Activated naive CD4-positive, alpha-beta T cell treated with anti-CD3 and anti-CD28 coated beads, Interleukin-2, amount 10 ng/mL, durations not matched to agents 7 days and 5 days (primary cell): ENCODE measurements around the gene NFATC3.
"Not testable (repeated sequence)": the region's sequence is repeated elsewhere in the genome, so short reads cannot be mapped to it uniquely, and the experiment has no call there.

ENCODE experiments used
- CTCF ChIA-PET: fragments of 350-600 bp; sonication (Branson Sonifier 250); formaldehyde crosslinking; loops from one replicate; lab custom pipeline; 2021; ENCODE audit warnings: antibody characterized with exemption; lab: Charles Lee
- DNase-seq: peaks from one replicate; pipeline ENCODE4 v3.0.0-alpha.2; 2020
- H3K27ac Mint-ChIP-seq: one replicate; pipeline ENCODE4 v1.8.0; 2021; ENCODE audit warnings: mild to moderate bottlenecking, moderate library complexity, mixed read lengths
- H3K27me3 Mint-ChIP-seq: one replicate; pipeline ENCODE4 v1.8.0; 2021; ENCODE audit warnings: mild to moderate bottlenecking, mixed read lengths
- H3K36me3 Mint-ChIP-seq: one replicate; pipeline ENCODE4 v1.8.0; 2021; ENCODE audit warnings: mixed read lengths
- H3K4me1 Mint-ChIP-seq: one replicate; pipeline ENCODE4 v1.8.0; 2021; ENCODE audit warnings: mixed read lengths
- H3K4me3 Mint-ChIP-seq: one replicate; pipeline ENCODE4 v1.8.0; 2021; ENCODE audit warnings: mild to moderate bottlenecking, moderate library complexity, mixed read lengths
- H3K9me3 Mint-ChIP-seq: one replicate; pipeline ENCODE4 v1.8.0; 2021; ENCODE audit warnings: mixed read lengths

NFATC3 gene

GRCh38 chr16:68128577-68129305 lies 43.6 kb downstream of the NFATC3 start:
- Mint-ChIP-seq H3K9me3 (no peaks in the 10 kb centered on the region), H3K4me3 (no peak overlapping the region), H3K27me3 (no peaks in the 10 kb centered on the region), H3K27ac (no peak overlapping the region), H3K36me3 (peaks cover 39% of the 10 kb centered on the region), H3K4me1 (peaks cover 39% of the 10 kb centered on the region)
- DNase-seq, result no peak
- CTCF ChIA-PET, result interaction anchor here (1.0 kb wide), 1 partner anchor 200 kb away, joined by 3 read pairs; no protein-coding TSS in a partner anchor

DNA sequence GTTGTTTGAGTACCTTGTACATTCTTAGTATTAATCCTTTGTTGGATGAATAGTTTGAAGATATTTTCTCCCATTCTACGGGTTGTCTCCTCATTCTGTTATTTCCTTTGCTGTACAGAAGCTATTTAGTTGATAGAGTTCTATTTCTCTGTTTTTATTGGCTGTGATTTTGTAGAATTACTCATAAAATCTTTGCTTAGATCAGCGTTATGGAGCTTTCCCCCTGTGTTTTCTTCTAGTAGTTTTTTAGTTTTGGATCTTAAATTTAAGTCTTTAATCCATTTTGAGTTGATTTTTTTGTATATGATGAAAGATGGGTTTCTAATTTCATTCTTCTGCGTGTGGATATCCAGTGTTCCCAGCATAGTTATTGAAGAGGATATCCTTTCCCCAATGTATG lies 45.4 kb downstream of the NFATC3 start:
- H3K36me3 Mint-ChIP-seq, result peaks cover 42% of the 10 kb centered on the region
- no peak overlapping the region for H3K4me3 Mint-ChIP-seq
- H3K9me3 Mint-ChIP-seq, result no peaks in the 10 kb centered on the region
- H3K4me1 Mint-ChIP-seq, result peaks cover 36% of the 10 kb centered on the region
- CTCF ChIA-PET, result interaction anchor here (1.0 kb wide), 1 partner anchor 98 kb away, joined by 4 read pairs; no protein-coding TSS in a partner anchor
- H3K27ac Mint-ChIP-seq, result peak overlapping the region; percentile 29
- no peak for DNase-seq
- H3K27me3 Mint-ChIP-seq, result no peaks in the 10 kb centered on the region

DNA sequence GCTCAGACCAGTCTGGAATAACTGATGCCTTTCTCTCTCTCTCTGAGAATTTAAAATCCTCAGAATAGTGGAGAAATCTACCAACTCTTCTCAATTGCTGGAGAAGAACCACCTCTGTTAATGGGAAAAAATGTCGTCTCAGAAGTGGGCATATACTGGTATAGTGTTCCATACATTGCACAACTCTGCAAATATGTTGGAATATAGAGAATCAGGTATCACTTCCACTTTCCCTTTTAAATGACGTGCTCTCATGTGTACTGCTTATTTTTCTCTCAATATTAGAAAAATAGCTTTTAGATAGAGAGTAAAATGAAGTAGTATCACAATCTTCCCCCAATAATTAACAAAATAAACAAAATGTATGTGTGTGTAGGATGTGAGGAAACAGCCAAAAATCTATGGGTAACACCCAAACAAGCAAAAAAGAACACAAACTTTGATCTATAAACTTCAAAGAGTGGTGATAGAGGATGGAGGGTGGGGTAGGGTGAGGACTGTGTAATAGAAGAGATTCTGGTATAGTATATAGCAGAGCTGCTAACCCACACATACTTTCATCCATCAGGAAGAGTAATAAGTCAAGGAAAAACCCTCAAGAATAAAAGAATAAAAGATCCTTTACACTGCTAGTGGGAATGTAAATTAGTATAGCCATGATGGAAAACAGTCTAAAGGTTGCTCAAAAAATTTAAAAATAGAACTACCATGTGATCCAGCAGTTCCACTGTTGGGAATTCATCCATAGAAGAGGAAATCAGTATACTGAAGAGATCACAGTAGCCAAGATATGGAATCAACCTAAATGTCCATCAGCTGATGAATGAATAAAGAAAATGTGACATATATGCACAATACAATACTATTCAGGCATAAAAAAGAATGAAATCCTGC lies 46.9 kb downstream of the NFATC3 start:
- no peaks in the 10 kb centered on the region for H3K27me3 Mint-ChIP-seq
- CTCF ChIA-PET, result interaction anchor here (0.6 to 1.4 kb wide), 2 partner anchors 15 to 186 kb away, joined by 3 to 5 read pairs; no protein-coding TSS in a partner anchor
- H3K4me3 Mint-ChIP-seq, result peak overlapping the region; percentile 19
- H3K27ac Mint-ChIP-seq, result peak overlapping the region; percentile 60
- H3K9me3 Mint-ChIP-seq, result no peaks in the 10 kb centered on the region
- H3K36me3 Mint-ChIP-seq, result peaks cover 43% of the 10 kb centered on the region
- H3K4me1 Mint-ChIP-seq, result peaks cover 34% of the 10 kb centered on the region
- no peak for DNase-seq

GRCh38 chr16:68133000-68133399 lies 47.8 kb downstream of the NFATC3 start:
- not testable (repeated sequence) for H3K9me3 Mint-ChIP-seq, H3K27me3 Mint-ChIP-seq, DNase-seq, H3K27ac Mint-ChIP-seq, H3K4me3 Mint-ChIP-seq
- Mint-ChIP-seq H3K4me1 (peaks cover 34% of the 10 kb centered on the region), H3K36me3 (peaks cover 37% of the 10 kb centered on the region)
- CTCF ChIA-PET, result interaction anchor here (1.4 kb wide), 1 partner anchor 16 kb away, joined by 5 read pairs; no protein-coding TSS in a partner anchor

DNA sequence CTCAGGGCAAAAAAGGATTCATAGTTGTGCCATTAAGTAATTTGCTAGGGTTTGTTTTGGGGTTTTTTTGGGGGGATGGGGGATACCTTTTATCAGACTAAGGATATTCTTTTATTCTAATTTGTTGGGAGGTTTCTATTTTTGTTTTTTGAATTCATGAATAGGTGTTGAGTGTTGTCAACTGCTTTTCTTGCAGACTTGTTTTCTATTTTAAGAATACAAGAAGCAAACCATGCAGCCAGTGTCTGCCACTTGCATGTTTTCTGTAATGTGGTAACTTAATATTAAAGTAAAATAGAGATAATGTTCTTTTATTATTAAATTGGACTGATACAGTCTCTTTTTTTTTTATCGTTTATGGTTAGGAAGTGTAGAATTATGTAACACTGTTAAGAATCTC lies 49.5 kb downstream of the NFATC3 start:
- CTCF ChIA-PET, result no interaction called here
- peaks cover 32% of the 10 kb centered on the region for H3K4me1 Mint-ChIP-seq
- no peak for DNase-seq
- no peaks in the 10 kb centered on the region for H3K27me3 Mint-ChIP-seq
- peaks cover 49% of the 10 kb centered on the region for H3K36me3 Mint-ChIP-seq
- H3K27ac Mint-ChIP-seq, result no peak overlapping the region
- no peaks in the 10 kb centered on the region for H3K9me3 Mint-ChIP-seq
- H3K4me3 Mint-ChIP-seq, result no peak overlapping the region

DNA sequence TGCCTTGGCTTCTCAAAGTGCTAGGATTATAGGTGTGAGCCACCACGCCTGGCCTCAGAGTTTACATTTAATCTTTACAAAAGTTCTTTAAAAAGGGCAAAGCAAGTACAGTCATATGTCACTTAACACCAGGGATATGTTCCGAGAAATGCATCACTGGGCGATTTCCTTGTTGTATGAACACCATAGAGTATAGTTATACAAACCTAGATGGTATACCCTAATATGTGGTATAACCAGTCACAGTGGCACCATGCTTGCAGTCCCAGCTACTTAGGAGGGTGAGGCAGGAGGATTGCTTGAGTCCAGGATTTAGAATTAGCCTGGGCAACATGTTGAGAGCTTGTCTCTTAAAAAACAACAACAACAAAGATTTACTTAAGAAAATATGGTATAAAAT lies 51.3 kb downstream of the NFATC3 start:
- CTCF ChIA-PET, result interaction anchor here (1.4 kb wide), 1 partner anchor 44 kb away, joined by 5 read pairs; no protein-coding TSS in a partner anchor
- no peak overlapping the region for H3K4me3 Mint-ChIP-seq
- no peak overlapping the region for H3K27ac Mint-ChIP-seq
- peaks cover 18% of the 10 kb centered on the region for H3K4me1 Mint-ChIP-seq
- no peaks in the 10 kb centered on the region for H3K27me3 Mint-ChIP-seq
- H3K36me3 Mint-ChIP-seq, result peaks cover 46% of the 10 kb centered on the region
- H3K9me3 Mint-ChIP-seq, result no peaks in the 10 kb centered on the region
- DNase-seq, result no peak

- Mint-ChIP-seq H3K27ac (no peak overlapping the region), H3K4me1 (peaks cover 16% of the 10 kb centered on the region), H3K4me3 (no peak overlapping the region), H3K27me3 (no peaks in the 10 kb centered on the region), H3K9me3 (no peaks in the 10 kb centered on the region), H3K36me3 (peaks cover 38% of the 10 kb centered on the region)
- no peak for DNase-seq
- CTCF ChIA-PET, result no interaction called here
These were observed 58.8 kb downstream of the NFATC3 start for GRCh38 chr16:68144008-68144407.

DNA sequence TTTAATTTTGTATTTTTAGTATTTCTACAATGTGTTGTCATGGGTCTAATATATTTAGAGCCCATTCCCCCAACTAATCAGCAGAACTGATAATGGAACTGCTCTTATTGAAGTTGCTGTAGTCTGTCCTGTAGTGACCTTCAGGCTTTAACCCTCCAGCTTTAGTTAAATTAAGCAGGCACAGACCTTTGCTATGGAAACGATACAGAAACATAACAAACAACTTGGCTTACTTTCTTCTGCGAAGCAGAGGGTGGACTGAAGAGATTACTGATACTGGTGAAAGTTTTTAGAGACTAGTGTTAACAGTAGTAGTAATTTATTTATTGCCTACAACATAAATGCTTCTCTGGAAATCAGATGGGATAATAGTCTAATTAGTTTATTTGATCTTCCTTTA lies 61.4 kb downstream of the NFATC3 start:
- no peak for DNase-seq
- CTCF ChIA-PET, result interaction anchor here (1.0 kb wide), 1 partner anchor 50 kb away, joined by 3 read pairs; no protein-coding TSS in a partner anchor
- Mint-ChIP-seq H3K27me3 (no peaks in the 10 kb centered on the region), H3K9me3 (no peaks in the 10 kb centered on the region), H3K4me1 (peaks cover 11% of the 10 kb centered on the region), H3K27ac (no peak overlapping the region), H3K36me3 (peaks cover 30% of the 10 kb centered on the region), H3K4me3 (no peak overlapping the region)

DNA sequence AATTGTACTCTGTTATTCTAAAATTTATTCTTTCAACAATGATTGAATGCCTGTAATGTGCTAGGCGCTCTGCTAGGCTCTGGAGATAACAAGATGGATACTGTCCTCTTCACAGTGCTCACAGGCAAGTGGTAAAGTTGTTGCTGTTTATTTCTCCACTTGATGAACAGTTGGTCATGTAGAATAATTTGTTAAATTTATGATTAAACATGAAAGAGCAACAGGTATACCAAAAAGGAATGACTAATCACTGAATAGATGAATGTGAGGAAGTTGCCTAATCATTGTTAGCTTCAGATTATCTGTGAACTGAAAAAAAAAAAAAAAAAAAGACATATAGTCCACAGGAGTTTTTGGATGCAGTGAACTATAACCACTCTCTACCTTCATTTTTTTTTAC lies 62.3 kb downstream of the NFATC3 start:
- Mint-ChIP-seq H3K36me3 (peaks cover 25% of the 10 kb centered on the region), H3K4me1 (peaks cover 5% of the 10 kb centered on the region), H3K9me3 (no peaks in the 10 kb centered on the region), H3K4me3 (no peak overlapping the region), H3K27ac (no peak overlapping the region), H3K27me3 (no peaks in the 10 kb centered on the region)
- no peak for DNase-seq
- CTCF ChIA-PET, result no interaction called here

DNA sequence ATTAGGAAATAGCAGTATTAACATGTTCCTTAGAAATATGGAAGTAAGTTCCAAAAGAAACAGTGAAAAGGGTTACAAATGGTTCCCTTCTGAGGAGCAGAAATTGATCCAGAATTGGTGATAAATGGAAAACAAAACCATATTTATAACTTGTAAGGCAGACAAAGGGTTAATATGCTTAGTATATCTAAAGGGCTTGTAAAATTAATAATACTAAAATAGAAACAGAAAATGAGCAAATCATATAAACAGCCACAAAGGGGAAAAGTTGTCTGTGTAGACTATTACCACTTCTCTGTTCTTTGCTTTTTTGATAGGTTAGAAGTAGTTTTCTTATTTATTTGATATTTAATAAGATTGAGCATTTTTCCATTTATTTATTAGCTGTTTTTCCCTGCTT lies 64.4 kb downstream of the NFATC3 start:
- CTCF ChIA-PET, result no interaction called here
- no peaks in the 10 kb centered on the region for H3K9me3 Mint-ChIP-seq
- no peak overlapping the region for H3K27ac Mint-ChIP-seq
- no peak for DNase-seq
- no peak overlapping the region for H3K4me3 Mint-ChIP-seq
- H3K36me3 Mint-ChIP-seq, result peaks cover 27% of the 10 kb centered on the region
- H3K4me1 Mint-ChIP-seq, result peaks cover 5% of the 10 kb centered on the region
- H3K27me3 Mint-ChIP-seq, result no peaks in the 10 kb centered on the region

GRCh38 chr16:68155425-68155824 lies 70.3 kb downstream of the NFATC3 start:
- Mint-ChIP-seq H3K4me1 (no peaks in the 10 kb centered on the region), H3K36me3 (peaks cover 28% of the 10 kb centered on the region), H3K27me3 (no peaks in the 10 kb centered on the region), H3K4me3 (no peak overlapping the region), H3K27ac (no peak overlapping the region), H3K9me3 (no peaks in the 10 kb centered on the region)
- CTCF ChIA-PET, result no interaction called here
- DNase-seq, result no peak

DNA sequence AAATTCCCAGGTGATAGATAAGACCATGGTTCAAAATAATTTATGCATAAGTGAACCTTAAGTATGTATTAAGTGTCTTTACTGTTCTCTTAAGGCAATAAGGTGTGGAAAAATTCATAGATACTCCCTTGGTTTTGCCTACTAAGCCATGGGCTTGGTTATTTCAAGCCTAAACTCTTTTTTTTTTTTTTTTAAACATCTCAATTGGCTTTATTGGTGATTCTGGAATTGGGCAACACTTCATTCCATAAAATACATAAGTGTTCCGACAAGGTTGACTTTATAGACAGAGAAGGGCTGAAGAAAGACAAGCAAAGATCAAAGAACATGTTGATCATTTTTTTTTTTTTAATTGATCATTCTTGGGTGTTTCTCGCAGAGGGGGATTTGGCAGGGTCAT lies 77.2 kb downstream of the NFATC3 start:
- no peaks in the 10 kb centered on the region for H3K27me3 Mint-ChIP-seq
- H3K4me3 Mint-ChIP-seq, result no peak overlapping the region
- peaks cover 52% of the 10 kb centered on the region for H3K36me3 Mint-ChIP-seq
- no peak for DNase-seq
- no peaks in the 10 kb centered on the region for H3K9me3 Mint-ChIP-seq
- H3K4me1 Mint-ChIP-seq, result no peaks in the 10 kb centered on the region
- no peak overlapping the region for H3K27ac Mint-ChIP-seq
- CTCF ChIA-PET, result no interaction called here

- H3K27me3 Mint-ChIP-seq, H3K9me3 Mint-ChIP-seq, H3K4me1 Mint-ChIP-seq, CTCF ChIA-PET, H3K4me3 Mint-ChIP-seq, DNase-seq, H3K27ac Mint-ChIP-seq: not testable (repeated sequence)
- peaks cover 48% of the 10 kb centered on the region for H3K36me3 Mint-ChIP-seq
These were observed 78.1 kb downstream of the NFATC3 start for GRCh38 chr16:68163275-68163674.

GRCh38 chr16:68166264-68166663 lies 81.1 kb downstream of the NFATC3 start:
- H3K4me1 Mint-ChIP-seq, result no peaks in the 10 kb centered on the region
- H3K9me3 Mint-ChIP-seq, result no peaks in the 10 kb centered on the region
- H3K4me3 Mint-ChIP-seq, result no peak overlapping the region
- H3K36me3 Mint-ChIP-seq, result peaks cover 40% of the 10 kb centered on the region
- H3K27ac Mint-ChIP-seq, result no peak overlapping the region
- H3K27me3 Mint-ChIP-seq, result no peaks in the 10 kb centered on the region
- CTCF ChIA-PET, result no interaction called here
- DNase-seq, result no peak
